Activated CD8-positive, alpha-beta memory T cell treated with anti-CD3 and anti-CD28 coated beads for 24 hours (primary cell): ENCODE measurements around the gene SLC2A4RG.

Source experiments
- DNase-seq: peaks from one replicate; pipeline ENCODE4 v3.0.0-alpha.2; 2020

Gene SLC2A4RG

DNA sequence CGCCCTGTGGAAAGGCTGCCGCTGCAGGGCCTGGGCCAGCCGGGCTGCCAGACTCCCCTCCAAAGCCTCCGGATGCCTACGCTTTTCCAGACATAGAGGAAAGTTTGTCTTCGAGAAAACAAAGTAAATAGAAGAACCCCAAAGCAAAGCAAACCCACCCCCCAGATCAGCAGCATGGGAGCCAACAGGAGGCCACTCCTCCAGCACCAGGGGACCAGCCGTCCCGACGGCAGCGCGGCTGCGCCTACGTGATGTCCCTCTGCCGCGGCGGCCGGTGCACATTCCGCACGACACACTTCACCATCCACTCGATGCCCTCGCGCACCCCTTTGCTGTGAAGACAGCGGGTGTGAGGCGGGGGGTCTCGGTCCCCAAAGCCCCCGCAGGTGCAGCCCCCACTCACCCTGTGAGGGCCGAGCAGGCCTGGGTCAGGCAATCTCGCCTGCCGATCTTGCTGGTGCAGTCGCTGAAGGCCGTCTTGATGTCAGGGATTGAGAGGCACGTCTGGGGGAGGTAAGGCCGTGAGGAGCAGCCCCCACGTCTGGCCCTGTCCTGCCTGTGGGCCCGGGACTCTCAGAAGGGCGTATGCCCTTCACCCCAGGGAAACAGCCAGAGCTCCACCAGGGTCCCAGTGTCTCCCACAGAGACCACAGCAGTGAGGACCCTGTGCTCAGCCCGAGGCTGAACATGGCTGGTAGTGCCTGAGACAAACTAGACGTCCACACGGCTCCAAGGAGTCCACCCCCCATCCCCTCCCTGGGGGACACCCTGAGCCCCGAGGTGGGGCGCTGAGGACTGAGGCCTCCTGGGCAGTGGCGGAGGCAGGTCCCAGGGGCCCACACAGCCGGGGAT, 39.2 kb upstream of the SLC2A4RG start:
- DNase-seq: no peak

DNA sequence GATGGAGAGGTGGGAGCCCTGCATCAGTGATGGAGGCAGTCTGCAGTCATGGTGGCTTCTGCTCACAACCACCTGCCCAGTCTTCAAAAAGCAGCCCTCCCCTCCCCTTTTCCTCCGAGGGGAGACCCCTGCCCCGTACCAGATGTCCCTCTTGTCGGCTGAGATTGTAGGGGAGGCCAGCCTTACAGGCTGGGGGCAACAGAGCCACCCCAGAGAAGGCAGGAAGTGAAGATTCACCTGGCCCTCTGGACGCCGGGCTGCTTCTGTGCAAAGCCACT, 38.6 kb upstream of the SLC2A4RG start:
- peak; percentile 55 for DNase-seq

DNA sequence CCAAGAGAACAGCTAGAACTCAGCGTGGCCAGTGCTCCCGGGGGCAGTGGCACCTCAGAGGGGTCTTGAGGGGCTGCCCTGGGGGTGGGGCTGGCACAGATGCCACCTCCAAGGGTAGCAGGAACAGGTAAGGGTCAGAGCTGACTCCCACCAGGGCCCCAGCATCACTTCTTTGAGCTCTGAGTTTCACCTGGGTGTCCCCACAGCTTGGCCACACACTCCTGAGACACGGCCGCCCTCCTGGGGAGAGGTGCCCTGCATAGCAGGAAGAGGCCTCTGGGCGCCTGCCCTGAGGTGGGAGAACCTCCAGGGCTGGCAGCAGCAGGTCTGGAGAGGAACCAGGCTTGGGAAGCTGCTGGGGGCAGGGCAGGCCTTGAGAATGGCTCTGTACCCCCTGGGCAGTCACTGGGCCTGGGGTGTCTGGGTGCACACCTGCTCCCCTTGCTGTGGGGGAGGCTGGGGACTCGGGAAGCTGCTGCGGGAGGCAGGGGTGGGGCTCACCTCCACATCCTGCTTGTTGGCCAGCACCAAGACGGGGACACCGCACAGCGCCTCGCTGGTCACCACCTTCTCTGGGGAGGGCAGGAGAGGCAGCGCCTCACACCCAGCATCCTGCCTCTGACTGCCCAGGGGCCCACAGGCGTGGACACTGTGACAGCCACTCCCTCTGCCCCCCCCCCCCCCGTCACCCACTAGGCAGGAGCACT, 38.1 kb upstream of the SLC2A4RG start:
- peak; percentile 62 for DNase-seq

DNA sequence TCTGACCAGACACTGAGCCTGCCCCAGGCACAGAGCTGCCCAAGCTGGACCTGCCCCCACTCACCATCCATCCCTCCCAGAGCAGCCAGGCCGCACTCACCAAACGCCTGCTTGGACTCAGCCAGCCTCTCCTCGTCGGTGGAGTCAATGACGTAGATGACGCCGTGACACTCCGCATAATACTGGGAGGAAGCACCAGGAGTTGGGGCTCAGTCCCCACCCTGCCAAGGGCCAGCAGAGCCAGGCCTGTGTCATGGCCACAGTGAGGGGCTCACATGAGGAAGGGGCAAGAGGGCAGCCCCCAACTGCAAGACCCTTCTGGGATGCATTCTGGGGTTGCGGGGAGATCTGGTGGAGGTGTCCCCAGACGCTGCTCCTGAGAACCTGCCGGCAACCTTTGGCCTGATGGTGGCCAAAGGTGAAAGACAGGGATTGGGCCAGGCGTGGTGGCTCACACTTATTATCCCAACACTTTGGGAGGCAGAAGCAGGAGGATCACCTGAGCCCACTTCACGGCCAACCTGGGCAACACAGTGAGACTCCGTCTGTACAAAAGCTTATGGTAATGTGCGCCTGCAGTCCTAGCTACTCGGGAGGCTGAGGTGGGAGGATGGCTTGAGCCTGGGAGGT, 37.4 kb upstream of the SLC2A4RG start:
- no peak for DNase-seq

DNA sequence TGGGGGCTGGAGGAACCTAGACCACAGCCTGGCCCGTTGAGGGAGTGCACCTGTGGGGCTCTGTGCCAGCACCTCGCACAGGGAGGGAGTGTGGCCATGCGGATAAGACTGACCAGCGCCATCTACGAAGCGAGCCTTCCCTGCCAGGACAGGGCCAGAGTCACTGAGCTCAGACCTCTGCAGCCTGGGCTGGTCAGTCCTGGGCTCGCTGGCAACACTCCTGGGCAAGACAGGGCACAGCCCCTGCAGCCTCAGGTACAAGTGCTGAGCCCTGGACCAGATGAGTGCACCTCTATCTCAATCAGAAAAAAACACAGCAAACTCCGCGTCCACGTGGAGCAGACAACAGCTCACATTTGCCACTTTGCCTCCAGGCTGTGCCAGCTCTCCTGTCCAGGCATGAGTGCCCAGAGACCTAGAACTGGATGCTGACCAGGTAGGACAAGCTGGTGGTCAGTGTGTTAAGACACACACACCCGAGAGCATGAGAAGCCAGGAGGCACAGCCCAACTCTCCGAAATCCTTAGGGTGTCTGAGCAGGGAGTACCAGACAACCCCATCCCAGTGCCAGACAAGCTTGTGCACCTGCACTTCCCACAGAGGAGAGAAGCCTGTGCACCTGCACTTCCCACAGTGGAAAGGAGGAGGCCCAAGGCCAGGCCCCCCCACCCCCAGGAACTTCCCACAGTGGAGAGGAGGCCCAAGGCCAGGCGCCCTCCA, 36.7 kb upstream of the SLC2A4RG start:
- DNase-seq: peak; percentile 57

DNA sequence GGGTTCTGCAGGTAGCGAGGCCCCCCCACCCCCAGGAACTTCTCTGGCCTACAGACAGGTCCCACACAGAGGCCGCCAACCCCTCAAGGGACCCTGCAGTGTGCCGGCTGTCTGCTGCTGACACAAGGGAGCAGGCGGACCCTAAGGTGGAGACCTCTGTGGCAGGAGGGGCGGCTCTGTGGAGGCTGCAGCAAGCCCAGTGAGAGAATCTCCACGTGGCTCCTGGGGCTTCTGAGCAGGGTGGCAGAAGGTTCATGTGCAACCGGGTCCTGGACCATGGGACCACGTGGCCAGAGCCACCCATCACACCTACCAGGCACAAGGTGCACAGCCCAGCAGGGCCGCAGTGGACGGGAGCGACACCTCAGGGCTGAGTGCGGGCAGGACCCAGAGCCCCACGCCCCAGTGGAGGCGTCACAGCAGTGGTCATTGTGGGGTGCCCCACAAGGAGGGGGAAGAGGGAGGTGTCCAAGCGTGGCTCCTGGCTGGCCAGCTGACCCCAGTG, 36.1 kb upstream of the SLC2A4RG start:
- no peak for DNase-seq

DNA sequence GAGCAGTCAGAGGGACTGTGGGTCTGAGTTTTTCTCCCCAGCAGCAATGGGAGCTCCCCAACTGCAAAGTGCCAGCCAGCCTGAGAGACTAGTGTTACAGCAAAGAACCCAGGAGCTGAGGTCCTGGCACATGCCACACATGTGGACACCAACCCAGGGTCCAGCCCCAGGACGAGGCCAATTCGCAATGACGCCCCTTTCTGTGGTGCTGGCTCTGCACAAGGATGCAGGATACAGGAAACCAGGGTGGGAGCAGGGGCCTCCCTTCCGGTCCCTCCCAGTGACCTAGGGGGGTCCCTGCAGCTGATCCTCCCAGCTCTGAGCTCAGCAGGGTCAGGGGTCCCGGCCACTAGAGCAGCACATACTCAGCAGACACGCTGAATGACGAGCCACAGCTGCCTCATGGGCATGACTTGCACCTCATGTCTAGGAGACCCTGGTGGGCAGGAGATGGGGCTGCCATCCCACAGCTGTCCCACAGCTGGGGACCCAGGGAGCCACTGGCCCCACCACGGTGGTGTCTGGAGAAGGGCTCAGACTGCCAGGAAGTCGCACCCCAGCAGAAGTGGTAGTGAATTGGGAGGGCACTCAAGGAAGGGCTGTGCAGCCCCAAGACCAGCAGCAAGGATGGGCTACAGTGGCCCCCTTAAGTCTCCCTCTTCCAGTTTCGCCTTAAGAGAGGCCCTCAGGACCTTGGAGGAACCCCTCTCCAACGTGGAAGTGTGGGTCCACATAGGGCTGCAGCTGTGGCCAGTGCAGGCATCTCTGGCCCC, 35.4 kb upstream of the SLC2A4RG start:
- DNase-seq: no peak

DNA sequence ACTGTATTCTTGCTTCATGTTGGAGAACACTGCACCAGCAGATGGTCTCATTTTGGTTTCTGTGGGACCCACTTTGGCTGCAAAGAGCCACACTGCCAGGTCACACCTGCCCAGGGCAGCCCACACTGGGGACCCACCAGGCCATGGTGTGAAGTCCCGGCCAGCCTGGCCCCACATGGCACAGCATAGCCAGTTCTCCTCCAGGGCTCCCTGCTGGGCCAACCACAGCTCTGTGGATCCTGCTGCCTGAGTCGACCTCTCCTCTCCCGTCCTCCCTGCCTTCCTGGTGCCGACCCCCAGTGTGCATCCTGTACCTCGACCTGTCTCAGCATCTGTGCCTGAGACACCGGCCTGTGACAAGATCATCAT, 34.8 kb upstream of the SLC2A4RG start:
- no peak for DNase-seq

DNA sequence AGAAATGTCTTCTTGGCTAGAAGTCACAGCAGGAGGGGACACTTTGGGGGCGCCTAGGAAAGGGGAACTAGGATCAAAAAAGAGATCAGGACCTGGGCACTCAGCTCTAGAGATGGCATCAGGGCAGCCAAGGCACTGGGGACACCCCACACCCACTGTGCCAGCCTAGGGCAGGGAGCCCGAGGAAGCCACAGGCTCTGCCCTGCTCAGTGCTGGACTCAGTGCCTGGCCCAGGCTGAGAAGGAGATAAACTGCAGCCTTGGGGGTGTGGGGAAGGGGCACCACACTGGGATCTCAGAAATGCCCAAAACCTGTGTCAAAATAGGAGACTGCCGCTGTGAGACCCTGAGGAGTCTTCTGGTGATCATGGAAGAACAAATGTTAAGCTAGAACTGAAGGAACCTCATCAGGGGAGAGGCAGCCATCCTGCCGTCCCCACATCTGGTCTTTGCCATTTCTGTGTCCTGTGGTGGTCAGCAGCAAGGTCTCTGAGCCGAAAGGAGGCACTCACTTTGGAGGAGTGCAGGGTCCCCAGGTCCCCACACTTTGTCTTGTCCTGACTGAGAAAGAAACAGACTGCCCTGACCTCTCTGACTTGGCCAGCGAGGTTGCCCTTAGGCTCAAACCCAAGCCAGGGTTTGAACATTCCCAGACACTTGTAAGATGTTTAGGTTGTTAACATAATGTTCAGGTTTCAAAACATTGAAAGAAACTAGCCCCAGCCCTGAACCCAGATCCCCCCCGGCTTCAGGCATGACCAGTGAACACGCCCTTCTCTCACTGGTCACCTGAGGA, 34.1 kb upstream of the SLC2A4RG start:
- DNase-seq: no peak

DNA sequence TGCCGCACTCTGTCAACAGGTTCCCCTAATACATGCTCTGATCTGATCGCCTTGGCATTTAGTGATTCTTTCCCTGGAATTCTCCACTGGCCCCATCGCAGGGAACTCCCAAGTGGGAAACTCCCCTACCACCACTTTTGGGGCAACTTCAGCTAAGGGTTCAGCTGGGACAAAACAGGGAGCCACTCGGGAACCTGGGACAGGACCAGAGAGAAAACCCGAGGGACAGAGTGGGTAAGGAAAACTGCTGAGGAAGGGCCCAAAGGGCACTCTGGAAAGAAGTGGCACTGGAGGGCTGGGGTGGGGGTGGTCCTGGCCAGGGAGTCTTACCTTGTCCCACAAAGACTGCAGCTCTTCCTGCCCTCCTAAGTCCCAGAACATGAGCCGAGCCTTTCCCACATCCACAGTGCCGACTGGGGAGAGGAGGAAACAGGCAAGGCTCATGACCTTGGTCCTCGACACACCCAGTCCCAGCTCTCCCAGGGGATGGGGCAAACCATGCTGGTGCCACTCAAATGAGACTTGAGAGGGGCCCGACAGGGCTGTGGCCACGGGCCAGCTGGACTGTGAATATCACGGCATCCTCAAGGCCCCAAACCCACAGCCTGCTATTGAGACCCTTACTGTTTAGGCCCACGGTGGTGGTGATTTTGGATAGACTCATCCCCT, 33.4 kb upstream of the SLC2A4RG start:
- no peak for DNase-seq

DNA sequence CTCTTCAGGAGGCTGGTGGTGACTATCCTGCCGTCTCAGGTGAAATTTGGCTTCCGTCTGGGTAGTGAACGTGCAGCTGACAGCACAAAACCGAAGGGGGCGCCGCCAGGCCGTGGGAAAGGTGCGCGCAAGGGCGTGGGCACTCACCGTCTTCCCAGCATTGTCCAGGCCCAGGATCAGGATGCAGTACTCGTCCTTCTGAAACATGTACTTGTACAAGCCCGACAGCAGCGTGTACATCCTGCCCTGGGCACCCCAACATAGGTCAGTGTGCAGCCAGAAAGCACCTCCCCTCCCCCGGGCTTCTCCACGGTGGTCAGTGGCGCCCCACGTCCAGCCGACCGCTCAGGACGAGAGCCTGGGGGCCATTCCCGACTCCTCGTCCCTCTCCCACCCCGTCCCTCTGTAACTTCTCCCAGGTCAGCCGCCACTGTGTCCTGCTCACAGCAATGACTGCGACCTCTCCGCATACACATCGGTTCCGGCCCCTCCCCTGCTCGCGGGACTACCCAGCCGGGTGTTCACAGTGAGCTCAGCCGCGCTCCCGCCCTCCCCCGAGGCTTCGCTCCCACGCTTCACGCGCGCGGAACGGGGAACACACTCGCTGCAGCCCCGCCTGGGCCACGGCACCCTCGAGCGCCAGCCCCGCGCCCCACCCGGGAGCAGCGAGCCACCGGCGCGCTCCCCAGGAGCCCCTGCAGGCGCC, 32.6 kb upstream of the SLC2A4RG start:
- DNase-seq: peak; percentile 81

DNA sequence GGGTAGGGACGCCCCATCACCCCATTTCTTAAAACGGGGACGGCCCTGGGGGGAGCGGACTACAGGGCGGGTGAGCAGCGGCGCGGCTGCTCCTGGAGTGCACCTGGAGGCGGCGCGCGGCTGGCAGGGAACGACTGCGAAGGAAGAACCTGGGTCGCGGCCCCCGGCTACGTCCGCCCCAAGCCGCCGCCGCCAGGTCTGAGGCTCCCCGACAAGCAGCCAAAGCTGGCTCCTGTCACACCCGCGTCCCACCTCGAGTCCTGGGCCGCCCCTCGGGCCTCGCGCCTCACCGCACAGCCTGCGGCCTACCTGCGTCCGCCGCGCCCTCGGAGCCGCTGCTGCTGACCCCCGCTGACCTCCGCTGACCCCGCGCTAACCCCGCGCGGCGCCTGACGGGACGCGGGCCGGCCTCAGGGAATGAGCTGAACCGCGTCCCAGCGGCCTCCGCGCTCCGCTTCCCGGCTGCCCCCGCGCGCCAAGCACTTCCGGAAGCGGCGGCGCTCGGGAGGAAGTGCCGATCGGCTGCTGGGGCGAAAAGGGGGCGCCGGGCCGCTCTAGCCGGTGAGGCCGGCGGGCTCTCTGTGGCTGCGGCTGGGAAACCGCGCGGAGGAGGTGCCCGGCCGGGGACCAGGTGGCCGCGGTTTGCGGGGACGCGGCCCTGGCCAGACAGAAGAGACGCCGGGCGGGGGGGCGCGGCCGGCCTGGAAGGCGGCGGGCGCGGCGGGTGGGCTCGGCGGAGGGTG, 31.8 kb upstream of the SLC2A4RG start, which contains the start of the genes ARFRP1 and ZGPAT:
ARFRP1 (minus strand) TSS at position 419 of the 743 bp plus-strand sequence. CDS start 885 bp downstream, outside the sequence.
ZGPAT (plus strand) TSS at position 482 of the 743 bp plus-strand sequence. CDS start 542 bp downstream, outside the sequence.
- peak; percentile 94 for DNase-seq

DNA sequence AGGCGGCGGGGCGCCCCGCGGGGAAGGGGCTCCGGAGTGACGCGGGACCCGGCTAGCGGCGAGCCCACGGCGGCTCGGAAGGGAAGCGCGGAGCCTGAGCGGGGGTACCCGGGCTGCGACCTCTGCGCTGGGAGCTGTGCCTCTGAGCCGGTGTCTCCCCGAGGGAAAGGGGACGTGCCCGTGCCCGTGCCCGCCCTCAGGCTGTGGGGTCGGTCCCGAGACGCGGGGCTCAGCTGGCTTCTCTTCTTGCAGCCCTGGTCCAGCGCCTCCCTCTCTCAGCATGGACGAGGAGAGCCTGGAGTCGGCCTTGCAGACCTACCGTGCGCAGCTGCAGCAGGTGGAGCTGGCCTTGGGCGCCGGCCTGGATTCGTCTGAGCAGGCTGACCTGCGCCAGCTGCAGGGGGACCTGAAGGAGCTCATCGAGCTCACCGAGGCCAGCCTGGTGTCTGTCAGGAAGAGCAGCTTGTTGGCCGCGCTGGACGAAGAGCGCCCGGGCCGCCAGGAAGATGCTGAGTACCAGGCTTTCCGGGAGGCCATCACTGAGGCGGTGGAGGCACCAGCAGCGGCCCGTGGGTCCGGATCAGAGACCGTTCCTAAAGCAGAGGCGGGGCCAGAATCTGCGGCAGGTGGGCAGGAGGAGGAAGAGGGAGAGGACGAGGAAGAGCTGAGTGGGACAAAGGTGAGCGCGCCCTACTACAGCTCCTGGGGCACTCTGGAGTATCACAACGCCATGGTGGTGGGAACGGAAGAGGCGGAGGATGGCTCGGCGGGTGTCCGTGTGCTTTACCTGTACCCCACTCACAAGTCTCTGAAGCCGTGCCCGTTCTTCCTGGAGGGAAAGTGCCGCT, 31.1 kb upstream of the SLC2A4RG start:
- DNase-seq: peak; percentile 61

DNA sequence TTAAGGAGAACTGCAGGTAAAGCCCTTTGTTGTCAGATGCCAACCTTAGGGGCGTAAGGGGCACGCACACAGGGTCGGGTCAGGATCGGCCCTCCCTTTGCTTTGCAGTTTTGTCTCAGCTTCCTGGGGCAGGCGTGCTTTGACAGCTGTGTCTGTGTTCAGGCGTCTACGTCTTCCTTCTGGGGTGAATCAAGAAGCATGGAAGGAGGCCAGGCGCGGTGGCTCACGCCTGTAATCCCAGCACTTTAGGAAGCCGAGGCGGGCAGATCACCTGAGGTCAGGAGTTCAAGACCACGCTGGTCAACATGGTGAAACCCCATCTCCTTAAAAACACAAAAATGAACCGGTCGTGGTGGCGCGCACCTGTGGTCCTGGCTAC, 30.4 kb upstream of the SLC2A4RG start:
- no peak for DNase-seq

DNA sequence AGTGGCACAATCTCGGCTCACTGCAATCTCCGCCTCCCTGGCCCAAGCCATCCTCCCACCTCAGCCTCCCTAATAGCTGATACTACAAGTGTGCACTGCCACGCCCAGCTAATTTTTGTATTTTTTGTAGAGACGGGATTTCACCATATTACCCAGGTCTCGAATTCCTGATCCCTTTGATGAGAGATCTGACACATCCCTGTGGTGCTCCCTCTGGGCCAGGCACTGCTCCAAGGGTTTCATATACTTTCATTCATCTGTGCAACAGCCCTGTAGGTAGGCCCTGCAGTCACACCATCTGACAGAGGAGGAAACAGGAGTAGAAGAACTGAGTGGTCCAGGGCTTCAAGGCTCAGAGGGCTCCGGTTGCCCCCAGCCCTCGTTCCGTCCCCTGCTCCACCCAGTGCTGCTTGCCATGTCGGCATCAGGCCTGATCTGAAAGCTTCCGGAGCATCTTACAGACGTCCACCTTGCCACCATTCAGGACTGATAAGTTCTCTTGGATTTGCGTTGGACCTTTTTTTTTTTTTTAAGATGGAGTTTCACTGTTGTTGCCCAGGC, 28.4 kb upstream of the SLC2A4RG start:
- no peak for DNase-seq

DNA sequence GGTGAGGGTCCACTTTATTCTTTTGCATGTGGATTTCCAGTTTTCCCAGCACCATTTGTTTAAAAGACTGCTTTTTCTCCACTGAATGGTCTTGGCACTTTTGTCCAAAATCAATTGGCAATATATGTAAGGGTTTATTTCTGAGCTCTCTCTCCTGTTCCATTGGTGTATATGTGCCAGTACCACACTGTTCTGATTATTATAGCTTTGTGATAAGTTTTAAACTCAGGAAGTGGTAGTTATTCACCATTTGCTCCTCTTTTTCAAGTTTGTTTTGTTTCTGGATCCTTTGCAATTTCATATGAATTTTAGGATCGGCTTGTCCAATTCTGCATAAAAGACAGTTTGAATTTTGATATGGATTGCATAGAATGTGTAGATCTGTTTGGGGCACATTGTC, 27.4 kb upstream of the SLC2A4RG start:
- DNase-seq: no peak

DNA sequence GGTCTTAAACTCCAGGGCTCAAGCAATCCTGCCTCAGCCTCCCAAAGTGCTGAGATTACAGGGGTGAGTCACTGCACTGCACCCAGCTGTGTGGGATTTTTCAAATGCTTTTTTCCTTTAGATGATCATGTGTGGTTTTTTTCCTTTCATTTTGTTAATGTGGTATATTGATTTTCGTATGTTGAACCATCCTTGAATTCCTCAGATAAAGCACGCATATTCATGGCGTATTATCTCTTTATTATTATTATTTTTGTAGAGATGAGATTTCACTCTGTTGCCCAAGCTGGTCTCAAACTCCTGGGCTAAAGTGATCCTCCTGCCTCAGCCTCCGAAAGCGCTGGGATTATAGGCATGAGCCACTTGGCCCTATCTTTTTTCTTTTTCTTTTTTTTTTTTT, 24.7 kb upstream of the SLC2A4RG start:
- no peak for DNase-seq

DNA sequence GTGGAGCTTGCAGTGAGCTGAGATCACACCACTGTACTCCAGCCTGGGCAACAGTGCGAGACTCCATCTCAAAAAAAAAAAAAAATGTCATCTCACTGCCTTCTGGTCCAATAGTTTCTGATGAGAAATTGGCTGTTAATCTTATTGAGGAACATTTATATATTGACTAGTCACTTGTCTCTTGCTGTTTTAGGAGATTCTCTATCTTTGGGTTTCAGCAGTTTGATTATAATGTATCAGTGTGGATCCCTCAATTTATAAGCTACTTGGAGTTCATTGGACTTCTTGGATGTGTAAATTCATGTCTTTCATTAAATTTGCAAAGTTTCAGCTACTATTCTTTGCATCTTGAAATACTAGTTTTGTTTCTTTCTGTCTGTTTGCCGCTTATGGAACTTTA, 20.6 kb upstream of the SLC2A4RG start:
- DNase-seq: no peak
